HS-27A (cell line): ENCODE data around the gene PCNX2.

Experiments used
- DNase-seq: peaks from one replicate; pipeline ENCODE4 v3.0.0-alpha.2; 2012; ENCODE audit warnings: low read depth, missing footprints

The PCNX2 gene

GRCh38 chr1:233256789-233257188 lies 38.7 kb downstream of the PCNX2 start:
- no peak for DNase-seq

- no peak for DNase-seq
These were observed 39.3 kb downstream of the PCNX2 start for GRCh38 chr1:233256191-233256590.

- DNase-seq, result no peak
These were observed 40.4 kb downstream of the PCNX2 start for GRCh38 chr1:233255145-233255544.

- no peak for DNase-seq
These were observed 41.6 kb downstream of the PCNX2 start for GRCh38 chr1:233253832-233254331.

GRCh38 chr1:233253231-233253831 lies 42.2 kb downstream of the PCNX2 start:
- DNase-seq, result no peak

GRCh38 chr1:233252441-233252840 lies 43.1 kb downstream of the PCNX2 start:
- DNase-seq, result no peak

GRCh38 chr1:233251201-233251720 lies 44.3 kb downstream of the PCNX2 start:
- DNase-seq, result no peak

- DNase-seq, result no peak
These were observed 47.5 kb downstream of the PCNX2 start for GRCh38 chr1:233248014-233248413.

GRCh38 chr1:233246965-233247364 lies 48.6 kb downstream of the PCNX2 start:
- no peak for DNase-seq

GRCh38 chr1:233245191-233245765 lies 50.2 kb downstream of the PCNX2 start:
- DNase-seq, result no peak

- DNase-seq, result no peak
These were observed 51.3 kb downstream of the PCNX2 start for GRCh38 chr1:233244183-233244582.

- DNase-seq, result no peak
These were observed 52.6 kb downstream of the PCNX2 start for GRCh38 chr1:233242827-233243483.

GRCh38 chr1:233241759-233242158 lies 53.8 kb downstream of the PCNX2 start:
- DNase-seq, result no peak

GRCh38 chr1:233240829-233241682 lies 54.5 kb downstream of the PCNX2 start:
- no peak for DNase-seq

- DNase-seq, result no peak
These were observed 55.2 kb downstream of the PCNX2 start for GRCh38 chr1:233240371-233240770.

- no peak for DNase-seq
These were observed 56.6 kb downstream of the PCNX2 start for GRCh38 chr1:233238884-233239431.

- DNase-seq, result no peak
These were observed 57.9 kb downstream of the PCNX2 start for GRCh38 chr1:233237647-233238046.

GRCh38 chr1:233233508-233234040 lies 62.0 kb downstream of the PCNX2 start:
- DNase-seq, result no peak

- no peak for DNase-seq
These were observed 65.5 kb downstream of the PCNX2 start for GRCh38 chr1:233230011-233230410.

GRCh38 chr1:233229288-233229687 lies 66.2 kb downstream of the PCNX2 start:
- DNase-seq, result no peak

GRCh38 chr1:233227930-233228465 lies 67.5 kb downstream of the PCNX2 start:
- no peak for DNase-seq
